Activated CD4-positive, alpha-beta T cell treated with anti-CD3 and anti-CD28 coated beads, Interleukin-2, amount 50 U/mL, for 24 hours (primary cell): Measurements from ENCODE around the gene ATP10A.

Experiments used
- DNase-seq, 2 donors: peaks; one replicate each; pipeline ENCODE4 v3.0.0-alpha.2; 2020; ENCODE audit warnings: low read depth in 1 of 2, low spot score in 1 of 2

ATP10A gene

GRCh38 chr15:25708391-25708790, 154.7 kb downstream of the ATP10A start:
- DNase-seq, result no peak

GRCh38 chr15:25707656-25708365, 155.3 kb downstream of the ATP10A start:
- no peak for DNase-seq

DNA sequence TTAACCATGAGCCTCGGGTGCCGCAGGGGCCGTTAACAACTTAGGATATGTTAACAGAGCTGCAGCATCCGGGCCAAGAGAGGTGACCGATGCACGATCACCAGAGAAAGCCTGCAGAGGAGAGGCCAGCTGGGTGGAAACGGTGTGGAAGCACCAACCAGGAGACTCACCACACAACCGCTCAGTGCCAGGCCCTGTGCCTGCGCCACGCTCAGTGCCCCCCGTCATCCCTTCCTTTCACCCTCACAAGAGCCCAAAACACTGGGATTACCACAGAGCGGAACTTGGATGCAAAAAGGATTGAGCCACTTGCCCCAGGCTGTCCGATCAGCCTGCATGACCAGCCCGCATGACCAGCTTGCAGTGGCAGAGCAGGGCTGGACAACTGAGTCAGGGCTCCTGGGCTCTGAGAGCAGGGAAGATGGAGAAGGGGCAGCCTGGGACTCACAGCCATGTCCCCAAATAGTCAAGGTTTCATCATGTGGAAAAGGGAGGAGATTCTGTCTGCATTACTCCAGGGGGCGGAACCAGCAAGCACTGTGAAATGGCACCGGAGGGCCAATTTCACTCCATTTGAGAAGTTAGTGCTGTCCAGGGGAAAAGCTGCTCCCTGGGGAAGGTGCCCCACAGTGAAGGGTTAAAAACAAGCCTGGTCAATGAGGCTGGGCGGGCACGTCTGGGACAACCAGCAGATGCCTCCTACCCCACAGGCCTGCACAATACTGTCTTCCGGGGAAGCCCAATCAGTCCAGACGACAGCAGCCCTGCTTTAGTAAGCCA, 156.8 kb downstream of the ATP10A start:
- DNase-seq, result no peak

DNA sequence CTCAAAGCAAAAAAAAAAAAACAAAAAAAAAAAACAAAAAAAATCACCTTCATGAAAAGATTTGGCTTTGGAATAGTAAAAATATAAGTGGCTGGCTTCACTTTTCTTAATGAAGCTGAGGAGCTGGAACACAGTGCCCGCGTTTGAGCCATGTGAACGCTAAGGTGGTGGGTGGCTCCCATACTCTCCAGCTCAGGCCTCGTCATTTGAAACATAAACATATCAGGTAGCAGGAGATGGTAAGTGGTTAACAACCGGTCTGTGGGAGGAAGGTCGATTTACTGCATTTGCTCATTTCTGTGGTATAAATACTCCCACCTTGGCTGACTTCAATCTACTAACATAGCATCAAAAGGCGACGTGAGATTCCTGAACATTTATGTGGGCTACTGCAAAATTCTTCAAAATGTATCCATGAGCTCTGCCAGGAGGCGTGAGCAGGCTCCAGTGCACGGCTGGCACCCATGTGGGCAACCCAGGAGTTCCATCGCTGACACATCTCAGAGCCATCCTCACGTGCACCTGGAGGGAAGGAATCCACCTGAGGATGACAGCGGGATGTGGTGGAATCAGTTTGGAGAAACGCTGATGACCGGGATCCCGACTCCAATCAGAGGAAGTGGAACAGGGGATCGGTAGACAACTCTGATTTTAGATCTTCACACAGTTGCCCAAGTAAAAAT, 157.6 kb downstream of the ATP10A start:
- DNase-seq, result no peak

- no peak for DNase-seq
Measured at GRCh38 chr15:25703726-25704125, 159.4 kb downstream of the ATP10A start.

DNA sequence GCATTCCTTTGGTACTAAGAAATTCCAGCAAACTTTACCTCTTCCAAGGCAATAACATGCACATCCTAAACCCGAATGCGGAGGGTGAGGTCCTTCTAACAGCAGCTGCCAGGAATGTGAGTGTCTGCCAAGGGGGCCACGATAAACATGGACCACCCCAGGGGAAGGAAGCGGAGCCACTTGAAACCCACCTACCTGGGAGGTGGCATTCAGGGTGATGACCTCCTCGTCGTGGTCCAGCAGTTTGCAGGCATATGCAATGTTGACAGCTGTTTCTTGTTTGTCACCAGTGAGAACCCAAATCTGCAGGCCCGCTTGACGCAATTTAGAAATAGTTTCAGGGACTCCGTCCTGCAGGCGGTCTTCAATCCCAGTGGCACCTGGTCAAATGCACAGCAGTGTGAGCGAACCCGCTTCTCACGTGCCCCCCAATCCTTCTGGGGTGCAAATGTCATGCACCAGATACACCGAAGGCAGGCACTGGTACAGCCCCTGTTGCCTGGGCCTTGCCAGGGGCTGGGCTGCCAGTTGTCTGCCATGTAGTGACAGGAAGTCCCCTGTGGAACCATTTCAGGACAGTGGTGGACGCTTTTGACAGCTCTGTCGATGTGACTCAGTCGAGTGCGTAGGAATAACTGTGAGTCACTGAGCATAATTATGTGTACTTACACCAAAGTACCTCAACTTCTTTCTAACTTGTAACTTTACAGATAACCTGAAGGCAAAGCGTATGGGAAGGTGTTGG, 161.2 kb downstream of the ATP10A start:
- DNase-seq, result no peak

DNA sequence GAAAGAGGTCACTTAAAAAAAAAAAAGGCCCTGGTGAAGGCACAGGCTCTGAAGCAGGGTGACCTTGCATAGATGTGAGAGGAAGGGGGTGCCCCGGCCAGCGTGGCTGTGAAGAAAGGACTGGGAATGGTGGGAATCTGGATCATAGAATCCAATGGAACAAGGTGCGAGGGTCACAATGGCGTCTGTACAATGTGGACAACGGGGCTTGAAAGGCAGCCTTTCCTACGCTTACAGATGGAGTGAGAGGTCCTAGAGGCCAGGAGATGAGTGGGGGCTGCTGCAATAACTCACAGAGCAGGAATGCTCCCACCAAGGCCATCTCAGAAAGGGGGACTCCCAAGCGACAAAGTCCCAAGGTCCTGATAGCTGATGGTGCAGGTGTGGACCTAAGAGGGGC, 162.2 kb downstream of the ATP10A start:
- DNase-seq, result no peak

DNA sequence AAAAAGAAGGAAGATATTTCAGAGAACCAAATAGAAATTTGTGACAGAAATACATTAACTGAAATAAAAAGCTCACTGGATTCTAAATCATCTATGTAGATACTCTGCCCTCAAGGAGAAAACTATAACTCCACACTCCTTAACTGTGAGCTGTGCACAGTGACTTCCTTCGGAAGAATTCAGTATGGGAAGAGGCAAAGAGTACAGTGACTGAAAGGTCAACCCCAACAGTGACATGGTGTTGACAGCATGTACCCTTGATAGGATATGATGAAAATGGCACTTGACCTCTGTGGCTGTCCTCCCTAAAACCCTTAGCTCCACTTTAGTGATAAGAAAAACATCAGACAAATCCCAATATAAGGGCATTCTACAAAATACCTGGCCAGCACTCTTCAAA, 165.5 kb downstream of the ATP10A start:
- DNase-seq, result no peak

GRCh38 chr15:25695875-25696760, 167.0 kb downstream of the ATP10A start:
- DNase-seq, result no peak

DNA sequence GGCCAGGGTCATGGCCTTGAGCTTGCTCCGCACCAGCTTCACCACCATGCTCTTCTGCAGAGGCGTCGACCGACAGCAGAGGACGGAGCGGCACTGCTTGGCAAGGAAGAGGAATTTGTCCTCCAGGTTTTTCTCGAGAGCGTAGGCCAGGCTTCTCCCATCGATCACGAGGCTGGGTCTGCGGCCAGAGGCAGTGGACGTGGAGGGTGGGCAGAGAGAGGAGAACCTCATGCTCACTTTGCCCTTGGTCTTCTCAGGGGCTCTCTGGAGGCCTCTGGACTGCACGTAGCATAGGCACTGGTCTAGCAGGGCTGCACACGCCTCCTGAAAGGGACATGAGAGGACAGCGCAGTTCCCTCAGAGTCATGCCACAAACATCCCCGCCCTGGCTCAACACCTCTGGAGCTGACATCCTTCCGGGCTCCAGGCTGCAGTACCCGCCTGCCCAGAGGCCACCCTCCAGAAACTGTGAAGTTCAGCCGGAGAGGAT, 168.3 kb downstream of the ATP10A start:
- DNase-seq, result no peak

- DNase-seq, result no peak
Measured at GRCh38 chr15:25694239-25694584, 168.9 kb downstream of the ATP10A start.

DNA sequence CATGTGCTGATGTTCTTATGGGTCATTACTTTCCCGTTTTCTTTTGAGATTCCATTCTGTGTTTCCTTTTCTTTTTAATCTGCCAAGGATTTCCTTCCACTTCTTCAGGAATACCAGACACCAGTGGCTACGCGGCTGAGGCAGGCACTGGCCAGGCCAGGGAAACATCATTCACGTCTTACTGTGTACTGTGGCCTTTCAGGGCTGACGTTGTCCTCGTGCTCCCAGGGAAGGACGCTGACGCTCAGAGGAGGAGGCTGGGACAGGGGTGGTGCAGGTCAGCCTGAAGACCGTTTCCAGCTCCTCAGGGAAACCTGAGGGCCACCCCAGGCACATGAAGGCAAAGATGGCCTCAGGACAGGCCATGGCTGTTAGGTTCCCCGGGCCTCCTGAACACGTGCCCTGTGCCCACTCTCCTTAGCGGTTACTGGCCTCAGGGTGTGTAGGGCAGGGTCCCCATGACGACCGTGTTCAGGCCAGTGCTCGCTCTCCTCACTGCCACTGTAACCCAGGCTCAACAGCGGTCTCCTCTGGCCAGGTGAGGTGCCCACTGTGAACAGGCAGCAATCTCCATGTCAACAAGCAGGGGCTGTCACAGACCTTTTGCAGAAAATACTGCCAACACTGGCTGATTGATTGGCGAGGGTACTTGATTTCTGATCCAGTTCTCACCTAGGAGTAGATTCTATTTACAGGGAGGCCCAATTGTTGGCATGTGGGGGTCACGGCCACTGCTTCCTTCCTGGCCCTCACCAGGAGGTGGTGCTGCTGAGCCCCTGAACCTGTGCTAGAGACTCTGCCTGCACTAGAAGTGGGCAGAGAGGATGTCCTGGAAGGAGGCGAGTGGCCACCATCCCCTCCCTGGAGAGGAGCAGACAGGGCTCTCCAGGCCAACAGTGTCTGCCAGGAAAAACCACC, 169.5 kb downstream of the ATP10A start:
- no peak for DNase-seq

DNA sequence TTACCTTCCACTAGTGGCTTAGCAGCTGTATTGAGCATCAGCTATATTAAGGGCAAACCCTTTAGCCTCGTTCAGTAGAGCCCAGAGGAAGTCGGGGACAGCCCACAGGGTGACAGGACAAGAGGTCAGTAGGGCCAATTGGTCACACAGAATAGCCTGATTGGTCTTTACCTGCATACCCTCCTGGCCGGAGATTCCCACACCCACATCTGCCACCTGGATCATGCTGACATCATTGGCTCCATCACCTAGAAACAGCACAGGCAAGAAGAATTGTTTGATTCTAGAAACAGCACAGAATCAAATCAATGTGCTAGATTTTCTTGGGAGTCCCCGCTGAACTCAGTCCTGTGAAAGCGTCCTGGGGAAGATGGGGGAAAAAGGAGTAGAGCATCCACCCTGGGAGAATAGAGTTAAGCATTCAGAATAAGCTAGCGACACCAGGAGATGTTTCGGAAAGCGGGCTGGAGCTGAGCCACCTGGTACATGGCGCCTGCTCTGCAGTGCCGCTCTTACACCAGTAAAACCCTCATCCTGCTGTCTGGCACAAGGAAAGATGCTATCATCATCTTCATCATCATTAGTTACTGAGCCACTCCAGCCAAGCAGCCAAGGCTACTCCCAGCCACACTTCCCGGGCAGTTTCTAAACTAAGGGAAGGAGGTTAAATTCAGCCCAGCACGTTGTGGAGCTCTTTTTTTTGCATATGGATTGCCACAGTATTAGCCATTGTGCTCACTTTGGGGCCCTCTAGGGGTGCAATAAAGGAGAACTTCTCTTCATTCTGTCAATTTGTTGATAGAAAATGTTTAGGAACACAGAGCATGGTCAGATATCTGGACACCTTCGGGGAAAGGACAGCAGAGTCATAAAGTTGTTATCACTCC, 171.3 kb downstream of the ATP10A start:
- no peak for DNase-seq

- DNase-seq, result no peak
Measured at GRCh38 chr15:25690673-25691543, 172.2 kb downstream of the ATP10A start.

DNA sequence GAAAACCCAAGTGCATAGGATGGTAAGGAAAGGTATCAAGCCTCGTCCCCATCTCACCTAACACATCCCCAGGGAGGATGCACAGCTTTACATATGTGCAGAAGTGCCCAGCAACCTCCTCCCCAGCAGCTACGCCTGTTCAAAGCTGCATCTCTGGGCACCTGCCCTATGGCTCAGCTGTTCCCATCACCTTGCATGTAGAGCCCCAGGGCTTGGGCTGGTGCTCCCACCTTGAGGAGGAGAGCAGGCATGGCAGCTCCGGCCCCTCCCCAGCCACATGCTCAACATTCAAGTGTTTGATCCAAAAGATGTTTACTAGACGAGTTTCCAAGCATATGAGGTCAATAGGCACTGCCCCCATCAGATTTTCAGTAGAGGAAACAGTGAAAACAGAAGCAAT, 173.5 kb downstream of the ATP10A start:
- DNase-seq, result no peak

GRCh38 chr15:25688166-25688565, 175.0 kb downstream of the ATP10A start:
- DNase-seq, result no peak

- no peak for DNase-seq
Measured at GRCh38 chr15:25687689-25688088, 175.4 kb downstream of the ATP10A start.
